Panc1 (cell line): ENCODE data around the gene APOL5.

ENCODE experiments used
- CTCF ChIP-seq: fragments of 450-650 bp; IDR thresholded peaks from 2 replicates; pipeline ENCODE4 v1.5.1; 2017; ENCODE audit warnings: mild to moderate bottlenecking
- POLR2AphosphoS5 ChIP-seq: IDR thresholded peaks from 2 replicates; pipeline ENCODE4 v1.6.1; 2012; ENCODE audit warnings: mild to moderate bottlenecking, low read depth, low read length, moderate library complexity
- SIN3A ChIP-seq: IDR thresholded peaks from 2 replicates; pipeline ENCODE4 v1.6.1; 2012; ENCODE audit warnings: low read depth, mild to moderate bottlenecking, low read length, moderate library complexity, borderline replicate concordance; ENCODE audit not compliant: insufficient read depth
- TCF7L2 ChIP-seq: IDR thresholded peaks from 2 replicates; pipeline ENCODE4 v1.6.1; 2011; ENCODE audit warnings: mild to moderate bottlenecking, low read depth, low read length, inconsistent platforms
- TF ChIP-seq, protein P1 (sequence below), 2 experiments: IDR thresholded peaks; 2 replicates each; pipeline ENCODE4 v1.6.1; 2011 to 2012; ENCODE audit warnings: low read depth in 2 of 2, control low read depth in 1 of 2, low read length in 1 of 2, mild to moderate bottlenecking in 1 of 2, moderate library complexity in 1 of 2; ENCODE audit not compliant: insufficient read depth in 1 of 2

GRCh38 chr22:35740616-35741015 lies 22.9 kb downstream of the APOL5 start:
- no peak for TF ChIP-seq CTCF
- no peak for TF ChIP-seq POLR2AphosphoS5
- TF ChIP-seq TCF7L2: no peak
- TF ChIP-seq, protein P1, sequence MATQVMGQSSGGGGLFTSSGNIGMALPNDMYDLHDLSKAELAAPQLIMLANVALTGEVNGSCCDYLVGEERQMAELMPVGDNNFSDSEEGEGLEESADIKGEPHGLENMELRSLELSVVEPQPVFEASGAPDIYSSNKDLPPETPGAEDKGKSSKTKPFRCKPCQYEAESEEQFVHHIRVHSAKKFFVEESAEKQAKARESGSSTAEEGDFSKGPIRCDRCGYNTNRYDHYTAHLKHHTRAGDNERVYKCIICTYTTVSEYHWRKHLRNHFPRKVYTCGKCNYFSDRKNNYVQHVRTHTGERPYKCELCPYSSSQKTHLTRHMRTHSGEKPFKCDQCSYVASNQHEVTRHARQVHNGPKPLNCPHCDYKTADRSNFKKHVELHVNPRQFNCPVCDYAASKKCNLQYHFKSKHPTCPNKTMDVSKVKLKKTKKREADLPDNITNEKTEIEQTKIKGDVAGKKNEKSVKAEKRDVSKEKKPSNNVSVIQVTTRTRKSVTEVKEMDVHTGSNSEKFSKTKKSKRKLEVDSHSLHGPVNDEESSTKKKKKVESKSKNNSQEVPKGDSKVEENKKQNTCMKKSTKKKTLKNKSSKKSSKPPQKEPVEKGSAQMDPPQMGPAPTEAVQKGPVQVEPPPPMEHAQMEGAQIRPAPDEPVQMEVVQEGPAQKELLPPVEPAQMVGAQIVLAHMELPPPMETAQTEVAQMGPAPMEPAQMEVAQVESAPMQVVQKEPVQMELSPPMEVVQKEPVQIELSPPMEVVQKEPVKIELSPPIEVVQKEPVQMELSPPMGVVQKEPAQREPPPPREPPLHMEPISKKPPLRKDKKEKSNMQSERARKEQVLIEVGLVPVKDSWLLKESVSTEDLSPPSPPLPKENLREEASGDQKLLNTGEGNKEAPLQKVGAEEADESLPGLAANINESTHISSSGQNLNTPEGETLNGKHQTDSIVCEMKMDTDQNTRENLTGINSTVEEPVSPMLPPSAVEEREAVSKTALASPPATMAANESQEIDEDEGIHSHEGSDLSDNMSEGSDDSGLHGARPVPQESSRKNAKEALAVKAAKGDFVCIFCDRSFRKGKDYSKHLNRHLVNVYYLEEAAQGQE (IDR thresholded peaks at IDR 0.05; ENCODE audit: insufficient read depth in 1 of 2, low read depth in 2 of 2, low read length in 1 of 2): no peak
- TF ChIP-seq SIN3A: no peak
